Activated CD8-positive, alpha-beta memory T cell treated with anti-CD3 and anti-CD28 coated beads, Interleukin-2, amount 50 U/mL, for 24 hours (primary cell): ENCODE measurements around the gene RNF144A.

Experiments
- DNase-seq: peaks from one replicate; pipeline ENCODE4 v3.0.0-alpha.2; 2020; ENCODE audit errors: extremely low read depth

Gene RNF144A

GRCh38 chr2:7083580-7084509, 166.6 kb downstream of the RNF144A start:
- DNase-seq: no peak

- DNase-seq: no peak
These were observed 167.4 kb downstream of the RNF144A start for GRCh38 chr2:7084601-7085000.

GRCh38 chr2:7089284-7089683, 172.1 kb downstream of the RNF144A start:
- no peak for DNase-seq

GRCh38 chr2:7089898-7090510, 172.8 kb downstream of the RNF144A start:
- no peak for DNase-seq

DNA sequence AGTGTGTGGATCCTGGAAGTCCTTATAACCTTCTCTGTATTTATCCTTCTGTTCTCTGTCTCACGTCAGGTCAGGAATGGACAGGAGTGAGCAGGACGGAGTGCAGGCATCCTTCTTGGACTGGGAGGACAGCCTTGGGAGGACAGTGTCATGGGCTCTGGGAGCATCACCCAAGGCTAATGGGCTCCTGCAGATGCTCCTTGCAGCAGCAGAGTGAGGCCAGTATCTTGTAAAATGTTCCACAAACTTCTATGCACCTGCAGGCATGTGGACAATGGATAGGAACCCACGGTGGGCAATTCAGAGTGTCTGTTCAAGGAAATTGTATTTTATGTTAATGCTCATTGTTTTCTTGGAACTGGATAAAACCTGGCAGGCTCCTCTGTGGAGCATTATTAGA, 176.2 kb downstream of the RNF144A start:
- no peak for DNase-seq
